BE2C (cell line): ENCODE results near the gene CCDC24.

ENCODE experiments used
- DNase-seq: peaks from one replicate; pipeline ENCODE4 v3.0.0-alpha.2; 2020
- H3K27me3 ChIP-seq: fragments of 250-450 bp; sonication (Bioruptor Pico); 2 replicates; pipeline ENCODE4 v1.5.1; 2020; ENCODE audit warnings: mild to moderate bottlenecking
- H3K36me3 ChIP-seq: fragments of 250-450 bp; sonication (Bioruptor Pico); 2 replicates; pipeline ENCODE4 v1.5.1; 2020; ENCODE audit warnings: mild to moderate bottlenecking
- H3K4me1 ChIP-seq: fragments of 250-450 bp; sonication (Bioruptor Pico); 2 replicates; pipeline ENCODE4 v1.5.1; 2020
- H3K4me3 ChIP-seq: 2 replicates; pipeline ENCODE4 v1.5.1; 2011; ENCODE audit warnings: low read depth, low read length
- H3K9me3 ChIP-seq: fragments of 250-450 bp; sonication (Bioruptor Pico); 2 replicates; pipeline ENCODE4 v1.5.1; 2020
- TF ChIP-seq, protein P1 (sequence below): IDR thresholded peaks from 2 replicates; pipeline ENCODE4 v1.5.1; 2012; ENCODE audit warnings: mild to moderate bottlenecking, low read depth, low read length

The CCDC24 gene

DNA sequence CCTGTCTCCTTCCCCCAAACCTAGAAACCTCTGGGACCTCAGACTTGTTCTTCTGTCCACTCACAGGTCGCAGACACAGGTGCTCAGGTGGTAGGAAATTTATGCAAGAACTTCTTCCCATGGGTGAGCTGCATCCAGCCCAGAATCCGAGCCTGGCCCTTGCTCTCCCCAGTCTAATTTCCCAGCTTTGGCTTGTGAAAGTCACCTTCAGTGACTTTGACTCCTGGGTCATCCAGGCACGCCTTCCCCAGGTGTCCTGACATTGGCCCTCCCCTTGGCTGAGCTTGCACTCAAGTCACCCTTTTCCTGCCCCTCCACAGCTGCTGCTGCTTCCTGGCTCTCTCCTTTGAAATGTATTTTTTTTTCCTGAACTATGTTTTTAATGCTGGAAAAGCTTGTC, 38.0 kb upstream of the CCDC24 start:
- Histone ChIP-seq H3K36me3 (peaks cover 3% of the 10 kb centered on the region; the same call in 1 of the 2 replicates), H3K27me3 (no peaks in the 10 kb centered on the region), H3K9me3 (no peaks in the 10 kb centered on the region), H3K4me1 (no peaks in the 10 kb centered on the region), H3K4me3 (no peak overlapping the region)
- no peak for DNase-seq
- TF ChIP-seq, protein P1, sequence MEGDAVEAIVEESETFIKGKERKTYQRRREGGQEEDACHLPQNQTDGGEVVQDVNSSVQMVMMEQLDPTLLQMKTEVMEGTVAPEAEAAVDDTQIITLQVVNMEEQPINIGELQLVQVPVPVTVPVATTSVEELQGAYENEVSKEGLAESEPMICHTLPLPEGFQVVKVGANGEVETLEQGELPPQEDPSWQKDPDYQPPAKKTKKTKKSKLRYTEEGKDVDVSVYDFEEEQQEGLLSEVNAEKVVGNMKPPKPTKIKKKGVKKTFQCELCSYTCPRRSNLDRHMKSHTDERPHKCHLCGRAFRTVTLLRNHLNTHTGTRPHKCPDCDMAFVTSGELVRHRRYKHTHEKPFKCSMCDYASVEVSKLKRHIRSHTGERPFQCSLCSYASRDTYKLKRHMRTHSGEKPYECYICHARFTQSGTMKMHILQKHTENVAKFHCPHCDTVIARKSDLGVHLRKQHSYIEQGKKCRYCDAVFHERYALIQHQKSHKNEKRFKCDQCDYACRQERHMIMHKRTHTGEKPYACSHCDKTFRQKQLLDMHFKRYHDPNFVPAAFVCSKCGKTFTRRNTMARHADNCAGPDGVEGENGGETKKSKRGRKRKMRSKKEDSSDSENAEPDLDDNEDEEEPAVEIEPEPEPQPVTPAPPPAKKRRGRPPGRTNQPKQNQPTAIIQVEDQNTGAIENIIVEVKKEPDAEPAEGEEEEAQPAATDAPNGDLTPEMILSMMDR = no peak

DNA sequence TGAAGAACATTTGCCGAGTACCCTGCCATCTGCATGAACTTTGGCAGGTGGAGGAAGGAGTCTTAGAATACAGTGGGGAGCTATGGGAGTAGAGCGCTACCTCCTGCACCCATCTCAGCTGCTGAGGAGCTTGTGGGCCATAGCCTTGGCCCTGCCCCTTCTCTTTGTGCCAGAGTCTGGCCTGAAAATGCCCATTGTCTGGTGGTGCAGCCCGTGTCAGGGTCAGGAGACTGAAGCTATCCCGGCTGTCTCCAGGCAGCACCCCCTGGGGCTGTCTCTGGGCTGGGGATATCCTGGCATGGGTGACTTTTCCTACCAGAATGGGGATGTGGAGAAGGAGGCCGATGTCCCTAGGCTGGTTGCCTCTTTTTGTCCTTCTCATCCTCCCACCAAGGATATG, 37.4 kb upstream of the CCDC24 start:
- no peaks in the 10 kb centered on the region for H3K4me1 ChIP-seq
- H3K27me3 ChIP-seq = no peaks in the 10 kb centered on the region
- H3K36me3 ChIP-seq = peaks cover 3% of the 10 kb centered on the region; the same call in 1 of the 2 replicates
- TF ChIP-seq, protein P1 = no peak
- H3K9me3 ChIP-seq = no peaks in the 10 kb centered on the region
- no peak for DNase-seq
- no peak overlapping the region for H3K4me3 ChIP-seq

DNA sequence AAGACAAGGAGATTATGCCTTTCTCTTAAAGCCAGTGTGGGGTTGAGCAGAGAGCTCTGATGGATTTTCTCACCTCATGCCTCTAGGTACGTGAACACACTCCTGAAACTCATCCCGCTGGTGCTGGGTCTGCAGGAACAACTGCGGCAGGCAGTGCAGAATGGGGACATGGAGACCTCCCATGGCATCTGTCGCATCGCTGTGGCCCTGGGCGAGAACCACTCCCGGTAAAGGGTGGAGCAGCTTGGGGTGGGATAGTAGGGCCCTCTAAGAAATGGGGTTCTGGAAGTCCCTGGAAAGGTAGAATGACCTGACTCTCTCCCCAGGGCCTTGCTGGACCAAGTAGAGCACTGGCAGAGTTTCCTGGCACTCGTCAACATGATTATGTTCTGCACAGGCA, 35.2 kb upstream of the CCDC24 start:
- Histone ChIP-seq H3K27me3 (no peaks in the 10 kb centered on the region), H3K36me3 (0 out of 2 replicates have a peak, but pooled peaks cover 3% of the 10 kb centered on the region), H3K4me3 (no peak overlapping the region), H3K9me3 (no peaks in the 10 kb centered on the region), H3K4me1 (no peaks in the 10 kb centered on the region)
- TF ChIP-seq, protein P1 = no peak
- no peak for DNase-seq

DNA sequence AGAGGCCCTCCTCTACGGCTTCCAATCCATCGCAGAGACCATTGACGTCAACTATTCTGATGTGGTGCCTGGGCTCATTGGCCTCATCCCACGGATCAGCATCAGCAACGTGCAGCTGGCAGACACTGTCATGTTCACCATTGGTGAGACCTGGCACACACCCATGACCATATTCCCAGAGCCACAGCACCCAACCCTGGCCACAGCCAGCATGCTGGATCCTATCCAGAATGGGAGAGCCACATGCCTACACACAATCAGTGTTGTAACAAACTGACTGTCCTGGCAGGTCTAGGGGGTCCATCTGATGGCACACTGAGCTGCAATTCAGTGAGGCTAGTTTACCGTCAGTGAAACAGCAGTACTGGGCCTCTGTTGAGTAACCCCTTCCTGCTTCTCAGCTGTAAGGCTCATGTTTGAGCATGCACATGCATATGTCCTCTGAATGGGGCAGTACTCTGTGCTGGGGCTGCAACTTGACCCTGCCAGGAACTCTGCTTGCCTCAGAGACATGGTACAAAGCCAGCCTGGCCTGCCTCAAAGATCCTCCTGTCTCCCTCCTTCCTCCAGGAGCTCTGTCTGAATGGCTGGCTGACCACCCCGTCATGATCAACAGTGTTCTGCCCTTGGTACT, 33.9 kb upstream of the CCDC24 start:
- DNase-seq = no peak
- no peak overlapping the region for H3K4me3 ChIP-seq
- H3K4me1 ChIP-seq = no peaks in the 10 kb centered on the region
- 0 out of 2 replicates have a peak, but pooled peaks cover 3% of the 10 kb centered on the region for H3K36me3 ChIP-seq
- no peaks in the 10 kb centered on the region for H3K9me3 ChIP-seq
- TF ChIP-seq, protein P1 = no peak
- no peaks in the 10 kb centered on the region for H3K27me3 ChIP-seq

DNA sequence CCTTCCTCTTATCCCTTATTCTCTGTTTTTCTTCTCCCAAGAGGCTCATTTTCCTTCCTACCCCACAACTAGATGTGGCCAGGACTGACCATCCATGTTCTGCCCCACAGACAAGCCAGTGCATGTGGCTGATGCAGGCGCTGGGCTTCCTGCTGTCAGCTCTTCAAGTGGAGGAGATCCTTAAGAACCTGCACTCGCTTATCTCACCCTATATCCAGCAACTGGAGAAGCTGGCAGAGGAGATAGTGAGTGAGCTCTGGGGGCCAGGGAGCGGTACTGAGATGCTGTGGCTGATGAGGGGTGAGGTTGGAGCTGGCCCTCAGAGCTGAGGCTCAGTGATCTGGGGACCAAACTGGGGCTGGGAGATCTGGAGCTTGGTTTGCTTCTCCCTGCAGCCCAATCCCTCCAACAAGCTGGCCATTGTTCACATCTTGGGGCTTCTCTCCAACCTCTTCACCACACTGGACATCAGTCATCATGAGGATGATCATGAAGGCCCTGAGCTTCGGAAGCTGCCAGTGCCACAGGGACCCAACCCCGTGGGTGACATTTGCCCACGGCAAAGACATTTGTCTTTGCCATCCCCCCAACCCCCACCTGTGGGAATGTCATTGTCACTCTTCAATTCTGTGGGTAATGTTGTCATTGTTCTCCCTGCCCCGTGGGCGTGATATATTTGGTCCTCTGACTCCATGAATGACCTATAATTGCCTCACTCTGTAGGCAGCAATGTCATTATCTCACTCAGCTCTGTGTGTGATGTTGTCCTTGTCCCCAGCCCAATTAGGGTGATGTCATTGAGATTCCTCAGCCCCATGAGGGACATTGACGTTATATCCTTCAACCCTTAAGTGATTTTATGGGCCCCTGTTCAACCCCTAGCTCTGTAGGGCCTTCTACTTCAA, 32.8 kb upstream of the CCDC24 start:
- TF ChIP-seq, protein P1 = no peak
- Histone ChIP-seq H3K4me1 (no peaks in the 10 kb centered on the region), H3K9me3 (no peaks in the 10 kb centered on the region), H3K27me3 (no peaks in the 10 kb centered on the region), H3K4me3 (no peak overlapping the region), H3K36me3 (0 out of 2 replicates have a peak, but pooled peaks cover 3% of the 10 kb centered on the region)
- no peak for DNase-seq

DNA sequence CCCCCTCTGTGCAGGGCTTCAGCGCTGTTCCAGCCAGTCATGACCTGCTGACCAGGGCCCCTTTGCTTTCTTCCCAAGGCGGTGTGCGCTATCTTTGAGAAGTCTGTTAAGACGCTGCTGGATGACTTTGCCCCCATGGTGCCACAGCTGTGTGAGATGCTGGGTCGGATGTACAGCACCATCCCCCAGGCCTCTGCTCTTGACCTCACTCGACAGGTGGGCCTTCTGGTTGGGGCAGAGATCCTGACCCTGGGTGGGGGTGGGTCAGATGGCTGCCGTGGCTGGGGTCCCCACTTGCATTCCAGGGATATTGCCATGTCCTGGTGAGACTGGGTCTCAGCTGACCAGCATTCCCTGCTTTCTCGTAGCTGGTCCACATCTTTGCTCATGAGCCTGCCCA, 30.6 kb upstream of the CCDC24 start:
- 0 out of 2 replicates have a peak, but pooled peaks cover 3% of the 10 kb centered on the region for H3K36me3 ChIP-seq
- no peaks in the 10 kb centered on the region for H3K9me3 ChIP-seq
- H3K27me3 ChIP-seq = no peaks in the 10 kb centered on the region
- H3K4me1 ChIP-seq = no peaks in the 10 kb centered on the region
- no peak for DNase-seq
- TF ChIP-seq, protein P1 = no peak
- H3K4me3 ChIP-seq = no peak overlapping the region
